Urinary bladder (tissue), 4 donors: ENCODE measurements around the gene GRPEL2. TPM values are rescaled to one million over a fixed set of nuclear protein-coding genes. Genes with fewer than 3 reads are reported as not detected.

Experiments used
- DNase-seq: peaks from one replicate; pipeline ENCODE4 v3.0.0-alpha.2; 2015; ENCODE audit errors: extremely low spot score
- H3K27ac ChIP-seq: one replicate; pipeline ENCODE4 v1.5.1; 2013; ENCODE audit warnings: low read depth, mild to moderate bottlenecking, moderate library complexity
- H3K36me3 ChIP-seq: one replicate; pipeline ENCODE4 v1.6.1; 2013; ENCODE audit warnings: mild to moderate bottlenecking, moderate library complexity; ENCODE audit not compliant: insufficient read depth
- H3K4me1 ChIP-seq: one replicate; pipeline ENCODE4 v1.6.1; 2013; ENCODE audit warnings: mild to moderate bottlenecking, moderate library complexity; ENCODE audit not compliant: insufficient read depth
- H3K4me3 ChIP-seq: one replicate; pipeline ENCODE4 v1.5.1; 2013; ENCODE audit warnings: low read depth, low read length
- WGBS: extraction: QIAGEN DNeasy Blood & Tissue Kit; methylation state at CpG from one replicate; pipeline ENCODE4 v1.1.7; 2013; 5-methylcytosine and 5-hydroxymethylcytosine counted together
- polyA plus RNA-seq: library from polyadenylated mRNA; stranded (reverse); fragments of 200-250 nt; gene quantifications from one replicate; pipeline ENCODE4 v1.2.3, GENCODE V29; 2013
- total RNA-seq: library from RNA; depleted of rRNA; stranded (reverse); fragments of >200 nt; gene quantifications from one replicate; pipeline ENCODE4 v1.2.3, GENCODE V29; 2014
- donor health status: healthy with polysubstance abuse.
- donor health status: healthy.

The GRPEL2 gene
- total and polyA plus RNA-seq, 2 donors, result 5.1 to 17.6 TPM

GRCh38 chr5:149370878-149371277, 25.6 kb downstream of the GRPEL2 start:
- 75% methylated on average over 2 of the region's 2 CpGs for WGBS
- no peaks in the 10 kb centered on the region for H3K4me1 ChIP-seq
- DNase-seq, result no peak
- no peak overlapping the region for H3K27ac ChIP-seq
- H3K4me3 ChIP-seq, result no peak overlapping the region
- H3K36me3 ChIP-seq, result no peaks in the 10 kb centered on the region

- Histone ChIP-seq H3K27ac (no peak overlapping the region), H3K4me1 (no peaks in the 10 kb centered on the region), H3K4me3 (no peak overlapping the region), H3K36me3 (no peaks in the 10 kb centered on the region)
- 59% methylated on average over 12 of the region's 12 CpGs for WGBS
- no peak for DNase-seq
These were observed 26.1 kb downstream of the GRPEL2 start for GRCh38 chr5:149371296-149371962.

- no peaks in the 10 kb centered on the region for H3K4me1 ChIP-seq
- H3K36me3 ChIP-seq, result no peaks in the 10 kb centered on the region
- H3K27ac ChIP-seq, result no peak overlapping the region
- WGBS, result 40% methylated on average over 4 of the region's 4 CpGs
- no peak for DNase-seq
- no peak overlapping the region for H3K4me3 ChIP-seq
These were observed 26.9 kb downstream of the GRPEL2 start for GRCh38 chr5:149372076-149372795.

- no peak overlapping the region for H3K4me3 ChIP-seq
- no peak for DNase-seq
- H3K36me3 ChIP-seq, result no peaks in the 10 kb centered on the region
- WGBS, result 77% methylated on average over 3 of the region's 3 CpGs
- no peak overlapping the region for H3K27ac ChIP-seq
- no peaks in the 10 kb centered on the region for H3K4me1 ChIP-seq
These were observed 27.6 kb downstream of the GRPEL2 start for GRCh38 chr5:149372932-149373331.

GRCh38 chr5:149374303-149374702, 29.0 kb downstream of the GRPEL2 start:
- H3K4me1 ChIP-seq, result no peaks in the 10 kb centered on the region

GRCh38 chr5:149374801-149375200, 29.5 kb downstream of the GRPEL2 start:
- H3K4me3 ChIP-seq, result no peak overlapping the region
- no peaks in the 10 kb centered on the region for H3K4me1 ChIP-seq
- DNase-seq, result no peak
- H3K36me3 ChIP-seq, result no peaks in the 10 kb centered on the region
- WGBS, result 70% methylated on average over 3 of the region's 3 CpGs
- no peak overlapping the region for H3K27ac ChIP-seq

More at GRCh38 chr5:149374303-149374702, 29.0 kb downstream of the GRPEL2 start:
- no peak overlapping the region for H3K27ac ChIP-seq
- no peaks in the 10 kb centered on the region for H3K36me3 ChIP-seq
- no peak overlapping the region for H3K4me3 ChIP-seq
- no peak for DNase-seq
- WGBS, result 93% methylated on average over 20 of the region's 20 CpGs

- H3K36me3 ChIP-seq, result no peaks in the 10 kb centered on the region
- H3K27ac ChIP-seq, result no peak overlapping the region
- no peak for DNase-seq
- 82% methylated on average over 6 of the region's 6 CpGs for WGBS
- no peak overlapping the region for H3K4me3 ChIP-seq
- H3K4me1 ChIP-seq, result no peaks in the 10 kb centered on the region
These were observed 30.1 kb downstream of the GRPEL2 start for GRCh38 chr5:149375434-149375833.

GRCh38 chr5:149376104-149376503, 30.8 kb downstream of the GRPEL2 start:
- 96% methylated on average over 12 of the region's 12 CpGs for WGBS
- no peak for DNase-seq
- H3K36me3 ChIP-seq, result no peaks in the 10 kb centered on the region
- H3K4me1 ChIP-seq, result no peaks in the 10 kb centered on the region
- H3K4me3 ChIP-seq, result no peak overlapping the region
- no peak overlapping the region for H3K27ac ChIP-seq

GRCh38 chr5:149376711-149377447, 31.6 kb downstream of the GRPEL2 start:
- DNase-seq, result no peak
- 92% methylated on average over 7 of the region's 7 CpGs for WGBS
- H3K27ac ChIP-seq, result no peak overlapping the region

GRCh38 chr5:149378241-149378820, 33.0 kb downstream of the GRPEL2 start:
- Histone ChIP-seq H3K4me1 (no peaks in the 10 kb centered on the region), H3K4me3 (no peak overlapping the region), H3K27ac (no peak overlapping the region), H3K36me3 (no peaks in the 10 kb centered on the region)
- no peak for DNase-seq
- WGBS, result 37% methylated on average over 5 of the region's 5 CpGs

More at GRCh38 chr5:149376711-149377447, 31.6 kb downstream of the GRPEL2 start:
- Histone ChIP-seq H3K4me1 (no peaks in the 10 kb centered on the region), H3K4me3 (no peak overlapping the region), H3K36me3 (no peaks in the 10 kb centered on the region)

GRCh38 chr5:149379177-149379761, 34.0 kb downstream of the GRPEL2 start, which contains the start of gene IL17B:
TSS of gene IL17B (minus strand) at chr5:149379292. CDS start at chr5:149379225, 67 bp downstream.
- no peaks in the 10 kb centered on the region for H3K4me1 ChIP-seq
- no peaks in the 10 kb centered on the region for H3K36me3 ChIP-seq
- 77% methylated on average over 22 of the region's 22 CpGs for WGBS
- H3K4me3 ChIP-seq, result no peak within 1 kb of the TSS
- H3K27ac ChIP-seq, result no peak within 1 kb of the TSS
- no peak for DNase-seq

GRCh38 chr5:149379818-149380374, 34.6 kb downstream of the GRPEL2 start:
- 58% methylated on average over 5 of the region's 5 CpGs for WGBS
- no peaks in the 10 kb centered on the region for H3K36me3 ChIP-seq
- H3K27ac ChIP-seq, result no peak overlapping the region
- H3K4me1 ChIP-seq, result no peaks in the 10 kb centered on the region
- H3K4me3 ChIP-seq, result no peak overlapping the region
- no peak for DNase-seq
